ENCODE data around the gene KLRG1.

Gene KLRG1

GRCh38 chr12:9022592-9022991, 33.2 kb downstream of the KLRG1 start:
- no peak for TF ChIP-seq SNAI2 (CRISPR knock-in tag; IDR thresholded peaks at IDR 0.05)
- no peak for TF ChIP-seq OSR1 (CRISPR knock-in tag; IDR thresholded peaks at IDR 0.05)
- no peak for TF ChIP-seq POU6F1 (CRISPR knock-in tag; IDR thresholded peaks at IDR 0.05; ENCODE audit: borderline replicate concordance, low read depth)
- TF ChIP-seq PPARA (CRISPR knock-in tag; IDR thresholded peaks at IDR 0.05; ENCODE audit: borderline replicate concordance): no peak
- no peak for TF ChIP-seq ZFP30 (CRISPR knock-in tag; IDR thresholded peaks at IDR 0.05)
- TF ChIP-seq TOX (CRISPR knock-in tag; IDR thresholded peaks at IDR 0.05; ENCODE audit: borderline replicate concordance): no peak
- TF ChIP-seq CSDC2 (CRISPR knock-in tag; IDR thresholded peaks at IDR 0.05): no peak
- ATAC-seq: no peak

- no peak for TF ChIP-seq TCF4 (CRISPR knock-in tag; IDR thresholded peaks at IDR 0.05; ENCODE audit: borderline replicate concordance)
- TF ChIP-seq ZFP3 (CRISPR knock-in tag; IDR thresholded peaks at IDR 0.05): no peak
- no peak for TF ChIP-seq ZC3H10 (CRISPR knock-in tag; IDR thresholded peaks at IDR 0.05)
- no peak for TF ChIP-seq TSHZ2 (CRISPR knock-in tag; IDR thresholded peaks at IDR 0.05)
- TF ChIP-seq ZFP30 (CRISPR knock-in tag; IDR thresholded peaks at IDR 0.05): no peak
- TF ChIP-seq CSRNP3 (CRISPR knock-in tag; IDR thresholded peaks at IDR 0.05): no peak
- TF ChIP-seq CSDC2 (CRISPR knock-in tag; IDR thresholded peaks at IDR 0.05): no peak
- no peak for TF ChIP-seq PPARA (CRISPR knock-in tag; IDR thresholded peaks at IDR 0.05; ENCODE audit: borderline replicate concordance)
- TF ChIP-seq ESRRG (CRISPR knock-in tag; IDR thresholded peaks at IDR 0.05): no peak
- no peak for TF ChIP-seq SNAI2 (CRISPR knock-in tag; IDR thresholded peaks at IDR 0.05)
- ATAC-seq: no peak
Measured at GRCh38 chr12:9024512-9024911, 35.2 kb downstream of the KLRG1 start.

- TF ChIP-seq POU6F1 (CRISPR knock-in tag; IDR thresholded peaks at IDR 0.05; ENCODE audit: borderline replicate concordance, low read depth): no peak
- no peak for TF ChIP-seq ZFP3 (CRISPR knock-in tag; IDR thresholded peaks at IDR 0.05)
- no peak for TF ChIP-seq OSR1 (CRISPR knock-in tag; IDR thresholded peaks at IDR 0.05)
- no peak for TF ChIP-seq ZNF8 (CRISPR knock-in tag; IDR thresholded peaks at IDR 0.05)
- TF ChIP-seq ZC3H10 (CRISPR knock-in tag; IDR thresholded peaks at IDR 0.05): no peak
- no peak for TF ChIP-seq CSDC2 (CRISPR knock-in tag; IDR thresholded peaks at IDR 0.05)
- no peak for ATAC-seq
Measured at GRCh38 chr12:9027161-9028059, 38.1 kb downstream of the KLRG1 start.

- TF ChIP-seq ZFP3 (CRISPR knock-in tag; IDR thresholded peaks at IDR 0.05): no peak
- TF ChIP-seq ZFP30 (CRISPR knock-in tag; IDR thresholded peaks at IDR 0.05): no peak
- TF ChIP-seq ZNF565 (CRISPR knock-in tag; conservative IDR thresholded peaks at IDR 0.05; ENCODE audit: low read depth): no peak
- no peak for TF ChIP-seq CSDC2 (CRISPR knock-in tag; IDR thresholded peaks at IDR 0.05)
- no peak for TF ChIP-seq CSRNP3 (CRISPR knock-in tag; IDR thresholded peaks at IDR 0.05)
- TF ChIP-seq POU6F1 (CRISPR knock-in tag; IDR thresholded peaks at IDR 0.05; ENCODE audit: borderline replicate concordance, low read depth): no peak
- no peak for ATAC-seq
Measured at GRCh38 chr12:9030776-9031175, 41.4 kb downstream of the KLRG1 start.

All from SK-N-SH treated with all-trans-retinoic acid at 6 μM for 48 hours (cell line).